ENCODE data around the gene CUL3.

DNA sequence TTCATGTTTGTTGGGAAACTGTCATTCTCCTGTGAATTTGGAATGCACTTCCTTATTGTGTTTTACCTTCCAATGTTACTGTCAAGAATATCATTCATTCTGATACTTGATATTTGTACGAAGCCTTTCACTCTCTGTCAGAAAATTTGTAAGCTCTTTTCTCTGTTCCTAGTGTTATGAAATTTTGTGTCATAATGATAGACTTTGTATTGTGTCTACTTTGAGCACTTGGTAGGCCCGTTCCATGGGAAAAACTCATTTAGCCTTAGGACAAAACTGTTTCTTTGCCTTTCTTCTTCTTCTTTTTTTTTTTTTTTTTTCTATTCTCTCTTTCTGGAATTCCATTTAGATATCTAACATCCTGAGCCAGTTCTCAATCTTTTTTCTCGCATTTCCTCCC lies 131.3 kb downstream of the CUL3 start:
- TF ChIP-seq, protein P1, sequence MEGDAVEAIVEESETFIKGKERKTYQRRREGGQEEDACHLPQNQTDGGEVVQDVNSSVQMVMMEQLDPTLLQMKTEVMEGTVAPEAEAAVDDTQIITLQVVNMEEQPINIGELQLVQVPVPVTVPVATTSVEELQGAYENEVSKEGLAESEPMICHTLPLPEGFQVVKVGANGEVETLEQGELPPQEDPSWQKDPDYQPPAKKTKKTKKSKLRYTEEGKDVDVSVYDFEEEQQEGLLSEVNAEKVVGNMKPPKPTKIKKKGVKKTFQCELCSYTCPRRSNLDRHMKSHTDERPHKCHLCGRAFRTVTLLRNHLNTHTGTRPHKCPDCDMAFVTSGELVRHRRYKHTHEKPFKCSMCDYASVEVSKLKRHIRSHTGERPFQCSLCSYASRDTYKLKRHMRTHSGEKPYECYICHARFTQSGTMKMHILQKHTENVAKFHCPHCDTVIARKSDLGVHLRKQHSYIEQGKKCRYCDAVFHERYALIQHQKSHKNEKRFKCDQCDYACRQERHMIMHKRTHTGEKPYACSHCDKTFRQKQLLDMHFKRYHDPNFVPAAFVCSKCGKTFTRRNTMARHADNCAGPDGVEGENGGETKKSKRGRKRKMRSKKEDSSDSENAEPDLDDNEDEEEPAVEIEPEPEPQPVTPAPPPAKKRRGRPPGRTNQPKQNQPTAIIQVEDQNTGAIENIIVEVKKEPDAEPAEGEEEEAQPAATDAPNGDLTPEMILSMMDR (IDR thresholded peaks at IDR 0.05; ENCODE audit: low read depth, low read length): no peak
- TF ChIP-seq EZH2phosphoT487 (IDR thresholded peaks at IDR 0.05; ENCODE audit: low read depth): no peak
